DMS79 treated with DMSO at 0.1 percent for 48 hours (cell line): ENCODE measurements around the gene NOX3.
A peak's percentile ranks its signal among the peaks of the same experiment; 100 is the strongest.
"Not testable (repeated sequence)": the region's sequence is repeated elsewhere in the genome, so short reads cannot be mapped to it uniquely, and the experiment has no call there.

Experiments
- DNase-seq: peaks from one replicate; lab custom pipeline; 2025; lab: John Stamatoyannopoulos, UW

NOX3 gene

GRCh38 chr6:155468543-155468942 is 12.9 kb upstream of the NOX3 start:
- not testable (repeated sequence) for DNase-seq

DNA sequence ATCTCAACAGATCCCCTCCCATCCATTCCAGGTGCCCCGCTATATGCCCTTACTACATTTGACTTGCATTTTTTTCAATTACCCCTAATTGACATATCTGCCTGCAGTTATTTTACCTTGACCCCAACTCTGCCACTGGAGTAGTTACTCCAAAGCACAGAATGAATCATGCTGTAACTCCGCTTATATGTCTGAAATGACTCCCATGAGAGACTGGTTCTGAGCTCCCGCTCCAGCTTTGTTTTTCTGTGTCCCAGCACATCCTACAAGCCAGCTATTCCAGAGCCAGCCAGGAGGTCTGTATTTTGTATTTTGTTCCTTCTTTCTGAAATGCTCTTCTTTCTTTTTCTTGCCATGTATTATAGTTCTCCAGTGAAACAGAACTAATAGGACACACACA is 10.9 kb upstream of the NOX3 start:
- DNase-seq, result no peak

DNA sequence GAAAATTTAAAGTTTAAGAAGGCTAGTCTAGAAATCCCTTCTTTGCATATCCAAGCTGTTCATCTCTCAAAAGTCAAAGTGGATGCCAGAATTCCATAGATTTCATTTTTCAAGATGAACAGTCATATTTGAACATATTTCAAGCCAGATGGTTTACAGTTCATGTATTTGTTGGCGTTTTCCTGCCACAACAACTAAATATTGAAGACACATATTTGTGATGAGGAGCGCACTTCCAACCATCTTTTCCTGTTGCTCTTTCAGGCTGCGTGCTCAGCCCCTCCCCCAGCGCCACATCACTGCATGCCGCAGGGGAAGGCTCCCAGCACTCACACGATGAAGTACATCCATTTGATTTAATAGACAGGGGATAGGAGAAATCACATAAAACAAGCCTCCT is 5.9 kb upstream of the NOX3 start:
- no peak for DNase-seq

DNA sequence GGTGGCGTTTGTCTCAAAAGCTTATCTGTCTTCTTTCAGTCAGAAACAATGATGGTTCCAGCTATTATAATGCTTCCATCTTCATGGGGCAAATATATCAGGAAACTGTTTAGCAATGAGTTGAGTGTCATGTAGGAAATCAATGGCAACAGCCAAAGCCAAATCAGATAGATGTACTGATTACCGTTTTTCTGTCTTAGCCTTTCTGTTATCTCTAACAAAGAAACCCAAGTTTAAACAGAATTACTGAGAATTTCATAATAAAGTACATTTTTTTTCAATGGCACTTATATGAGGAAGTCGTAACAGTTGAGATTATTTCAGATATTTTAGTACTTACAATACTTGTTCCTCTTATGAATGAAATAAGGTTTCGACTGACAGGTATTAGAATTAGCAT is 1.2 kb downstream of the NOX3 start:
- no peak for DNase-seq

GRCh38 chr6:155454008-155454407 is 1.6 kb downstream of the NOX3 start:
- DNase-seq, result no peak

GRCh38 chr6:155452576-155452975 is 3.1 kb downstream of the NOX3 start:
- no peak for DNase-seq

DNA sequence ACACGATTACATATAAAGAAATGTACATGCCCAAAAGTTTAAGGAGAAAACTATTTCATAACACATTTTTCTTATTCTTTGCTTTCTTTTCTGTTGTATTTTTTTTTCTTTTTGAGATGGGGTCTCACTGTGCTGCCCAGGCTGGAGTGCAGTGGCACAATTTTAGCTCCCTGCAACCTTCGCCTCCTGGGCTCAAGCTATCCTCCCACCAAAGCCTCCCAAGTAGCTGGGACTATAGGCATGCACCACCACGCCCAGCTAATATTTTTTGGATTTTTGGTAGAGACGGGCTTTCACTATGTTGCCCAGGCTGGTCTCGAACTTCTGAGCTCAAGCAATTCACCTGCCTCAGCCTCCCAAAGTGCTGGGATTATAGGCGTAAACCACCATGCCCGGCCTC is 4.1 kb downstream of the NOX3 start:
- not testable (repeated sequence) for DNase-seq

GRCh38 chr6:155450240-155450581 is 5.4 kb downstream of the NOX3 start:
- no peak for DNase-seq

- peak; percentile 68 for DNase-seq
These were observed 6.0 kb downstream of the NOX3 start for GRCh38 chr6:155449450-155450239.

GRCh38 chr6:155448668-155449449 is 6.8 kb downstream of the NOX3 start:
- DNase-seq, result peak; percentile 56

DNA sequence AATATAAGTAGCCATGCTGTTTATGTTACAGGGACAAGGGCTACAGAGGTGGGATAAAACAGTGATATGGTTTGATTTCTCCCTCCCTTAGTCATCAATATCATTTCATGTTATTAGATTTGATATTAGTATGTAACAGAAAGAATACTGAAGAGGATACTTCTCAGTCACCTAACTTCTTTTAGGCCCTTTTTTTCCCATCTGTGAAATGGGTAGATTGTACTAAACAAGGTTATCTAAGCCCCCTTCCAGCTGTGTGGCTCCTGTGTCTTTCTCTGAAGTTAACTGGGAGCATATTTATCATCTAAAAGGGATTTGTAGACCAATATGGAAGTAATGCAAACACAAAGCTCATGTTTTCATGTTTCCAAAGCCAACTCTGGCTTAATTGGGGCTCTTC is 7.7 kb downstream of the NOX3 start:
- no peak for DNase-seq

DNA sequence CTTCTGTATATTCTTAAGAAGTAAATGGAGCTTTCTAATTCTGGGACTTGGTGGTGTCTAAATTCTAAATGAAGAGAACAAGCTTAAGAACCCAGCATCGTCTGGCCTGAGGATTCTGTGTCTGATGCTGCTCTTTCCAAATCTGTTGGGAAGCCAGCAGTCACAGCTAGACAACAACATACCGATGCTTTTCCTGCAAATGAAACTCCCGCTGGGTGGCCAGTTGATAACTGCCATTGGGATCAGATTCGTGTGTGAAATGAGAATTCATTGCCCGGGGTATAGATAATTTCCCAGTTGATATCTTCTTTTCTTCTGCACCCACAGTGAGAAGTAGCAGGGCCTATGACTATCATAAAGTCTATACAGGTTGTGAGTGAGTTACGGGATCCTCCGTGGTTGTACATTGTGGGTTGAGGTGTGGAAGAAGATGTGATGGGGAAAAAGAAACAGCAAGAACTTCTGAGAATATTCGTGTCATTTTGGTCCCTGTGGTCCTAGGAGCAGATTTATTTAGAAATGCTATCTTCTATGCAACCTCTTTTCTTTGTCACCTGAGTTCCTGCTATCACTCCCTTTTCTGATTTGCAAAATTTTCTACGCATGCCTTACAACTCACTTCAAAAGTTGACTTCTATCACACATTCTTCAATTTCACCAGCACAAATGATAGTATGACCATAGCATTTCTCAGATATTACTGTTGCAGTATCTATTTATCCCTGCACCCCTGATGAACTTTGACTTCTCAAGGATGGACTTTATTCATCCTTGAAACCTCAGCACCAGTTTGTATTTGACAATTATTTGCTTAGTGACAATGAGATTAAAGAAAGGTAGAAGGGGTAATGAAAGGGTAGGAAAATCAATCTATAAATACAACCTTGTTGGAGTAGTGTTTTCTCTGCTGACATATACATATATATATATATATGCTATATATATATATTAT is 10.4 kb downstream of the NOX3 start:
- DNase-seq, result no peak

DNA sequence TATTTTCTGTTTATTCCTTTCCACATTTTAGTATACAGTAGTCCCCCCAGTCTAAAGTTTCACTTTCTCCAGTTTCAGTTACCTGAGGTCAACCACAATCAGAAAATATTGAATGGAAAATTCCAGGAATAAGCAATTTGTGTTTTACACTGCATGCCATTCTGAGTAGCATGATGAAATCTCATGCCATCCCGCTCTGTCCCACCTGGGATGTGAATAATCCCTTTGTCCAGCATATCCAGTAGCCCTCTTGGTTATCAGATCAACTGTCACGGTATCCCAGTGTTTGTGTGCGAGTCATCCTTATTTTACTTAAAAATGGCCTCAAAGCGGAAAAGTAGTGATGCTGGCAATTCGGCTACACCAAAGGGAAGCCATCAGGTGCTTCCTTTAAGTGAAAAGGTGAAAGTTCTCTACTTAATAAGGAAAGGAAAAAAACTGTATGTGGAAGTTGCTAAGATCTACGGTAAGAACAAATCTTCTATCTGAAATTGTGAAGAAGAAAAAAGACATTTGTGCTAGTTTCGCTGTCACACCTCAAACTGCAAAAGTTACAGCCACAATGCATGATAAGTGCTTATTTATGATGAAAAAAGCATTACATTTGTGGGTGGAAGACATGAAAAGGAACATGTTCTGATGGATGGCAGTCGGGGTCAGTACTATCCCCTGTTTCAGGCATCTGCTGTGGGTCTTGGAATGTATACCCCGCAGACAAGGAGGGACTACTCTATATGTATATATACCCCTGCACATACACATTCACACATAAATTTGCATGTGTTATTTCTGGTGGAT is 11.3 kb downstream of the NOX3 start:
- DNase-seq, result no peak

DNA sequence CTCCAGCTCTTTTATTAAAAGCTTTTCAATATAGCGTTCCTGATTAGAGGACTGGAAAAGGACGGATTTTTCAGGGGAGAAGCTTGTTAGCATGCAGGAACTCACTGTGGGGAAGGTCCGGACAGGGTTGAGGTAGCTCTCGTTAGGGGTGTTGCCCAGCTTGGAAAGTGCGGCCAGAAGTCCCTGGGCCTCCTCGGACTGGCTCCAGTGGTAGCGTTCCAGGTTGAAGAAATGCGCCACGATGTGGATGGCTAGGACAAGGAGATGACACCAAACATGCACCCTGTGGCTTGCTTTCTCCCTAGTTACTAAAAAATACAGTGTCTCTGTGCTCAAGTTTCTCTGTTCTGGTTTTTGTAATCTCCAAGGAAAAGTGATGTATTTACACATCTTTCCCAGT is 12.5 kb downstream of the NOX3 start:
- DNase-seq, result no peak

GRCh38 chr6:155442562-155442961 is 13.1 kb downstream of the NOX3 start:
- DNase-seq, result no peak

DNA sequence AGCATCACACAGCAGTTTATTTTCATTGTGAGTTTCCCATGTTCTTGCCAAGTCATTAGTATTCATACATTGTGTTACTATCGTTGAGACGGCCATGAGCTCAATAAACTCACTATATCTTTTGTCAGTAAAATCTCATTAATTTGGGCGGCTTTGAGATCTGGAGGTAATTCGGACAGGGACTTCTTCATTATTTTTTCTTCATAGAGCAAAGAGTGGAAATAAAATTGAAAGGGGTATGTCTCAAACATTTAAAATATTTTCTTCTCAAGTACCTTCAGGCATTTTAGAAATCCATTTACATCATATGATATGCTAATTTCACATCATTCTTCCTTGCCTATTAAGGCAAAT is 14.6 kb downstream of the NOX3 start:
- peak; percentile 38 for DNase-seq

- DNase-seq, result peak; percentile 85
These were observed 15.1 kb downstream of the NOX3 start for GRCh38 chr6:155440398-155441111.

DNA sequence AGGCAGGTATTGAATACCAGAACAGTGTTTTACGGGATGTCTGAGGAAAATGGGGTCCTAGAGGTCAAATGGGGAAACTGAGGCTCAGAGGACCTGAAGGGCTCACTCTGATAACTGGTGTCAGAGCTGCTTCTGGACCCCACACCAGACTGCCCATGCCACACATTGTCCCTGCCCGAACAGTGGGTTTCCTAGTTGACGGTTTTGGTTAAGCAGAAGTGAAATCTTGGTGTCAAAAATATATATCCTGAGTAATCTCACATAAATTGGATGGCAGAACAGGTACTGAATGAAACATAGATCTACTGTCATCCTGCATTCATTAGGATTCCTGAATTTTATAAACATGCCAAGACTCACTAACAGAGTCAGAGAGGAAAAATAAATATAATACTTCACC is 16.3 kb downstream of the NOX3 start:
- no peak for DNase-seq

- peak; percentile 36 for DNase-seq
These were observed 18.5 kb downstream of the NOX3 start for GRCh38 chr6:155436981-155437749.

DNA sequence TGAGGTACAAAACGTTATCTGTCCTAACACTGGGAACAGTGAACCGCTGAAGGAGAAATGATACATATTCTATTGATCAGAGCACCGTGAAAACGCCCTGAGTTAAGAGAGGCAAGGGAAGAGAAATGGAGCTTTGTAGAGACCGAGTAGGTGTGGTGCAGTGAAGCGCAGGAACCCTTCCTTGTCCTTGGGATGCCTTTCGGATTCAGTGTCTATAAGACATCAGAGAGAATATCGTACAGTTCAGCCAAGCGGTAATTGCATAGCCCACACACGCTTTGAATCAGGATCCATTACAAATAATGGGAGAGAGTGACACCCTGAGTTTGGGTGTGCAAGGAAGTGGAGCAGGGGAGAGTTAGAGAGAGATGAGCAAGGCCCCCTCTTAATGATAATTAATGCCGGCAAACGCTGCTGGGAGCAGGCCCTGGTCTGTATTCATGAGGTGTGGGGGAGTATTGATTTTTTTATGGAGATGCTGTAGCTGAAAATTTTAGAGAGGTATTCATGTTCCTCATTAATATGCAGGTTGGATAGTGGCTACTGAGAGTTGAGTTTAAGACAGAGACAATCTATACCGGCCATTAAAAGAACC is 20.7 kb downstream of the NOX3 start:
- DNase-seq, result no peak
